NCI-H526 (cell line): ENCODE data around the gene TNS3.
A peak's percentile ranks its signal among the peaks of the same experiment; 100 is the strongest.
"Not testable (repeated sequence)": the region's sequence is repeated elsewhere in the genome, so short reads cannot be mapped to it uniquely, and the experiment has no call there.

Source experiments
- DNase-seq, 2 experiments: peaks; one replicate each; lab custom pipeline; 2025; lab: John Stamatoyannopoulos, UW

TNS3 gene

GRCh38 chr7:47452295-47452694 is 129.6 kb downstream of the TNS3 start:
- no peak for DNase-seq

DNA sequence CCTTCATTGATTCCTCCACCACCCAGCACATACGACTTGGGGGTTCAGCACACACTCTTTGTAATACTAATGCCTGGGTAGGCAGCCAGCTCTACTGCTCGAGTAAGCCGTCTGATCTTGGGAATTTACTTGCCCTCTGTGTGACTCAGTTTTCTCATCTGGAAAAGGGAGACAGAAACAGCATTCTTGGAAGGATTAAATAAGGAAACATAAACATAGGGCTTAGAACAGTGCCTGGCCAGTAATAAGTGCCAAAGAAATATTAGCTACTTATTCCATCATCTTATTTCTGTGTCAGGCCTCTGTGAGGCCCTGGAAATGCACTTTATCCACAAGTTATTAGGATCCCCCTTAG is 130.1 kb downstream of the TNS3 start:
- DNase-seq, result no peak

DNA sequence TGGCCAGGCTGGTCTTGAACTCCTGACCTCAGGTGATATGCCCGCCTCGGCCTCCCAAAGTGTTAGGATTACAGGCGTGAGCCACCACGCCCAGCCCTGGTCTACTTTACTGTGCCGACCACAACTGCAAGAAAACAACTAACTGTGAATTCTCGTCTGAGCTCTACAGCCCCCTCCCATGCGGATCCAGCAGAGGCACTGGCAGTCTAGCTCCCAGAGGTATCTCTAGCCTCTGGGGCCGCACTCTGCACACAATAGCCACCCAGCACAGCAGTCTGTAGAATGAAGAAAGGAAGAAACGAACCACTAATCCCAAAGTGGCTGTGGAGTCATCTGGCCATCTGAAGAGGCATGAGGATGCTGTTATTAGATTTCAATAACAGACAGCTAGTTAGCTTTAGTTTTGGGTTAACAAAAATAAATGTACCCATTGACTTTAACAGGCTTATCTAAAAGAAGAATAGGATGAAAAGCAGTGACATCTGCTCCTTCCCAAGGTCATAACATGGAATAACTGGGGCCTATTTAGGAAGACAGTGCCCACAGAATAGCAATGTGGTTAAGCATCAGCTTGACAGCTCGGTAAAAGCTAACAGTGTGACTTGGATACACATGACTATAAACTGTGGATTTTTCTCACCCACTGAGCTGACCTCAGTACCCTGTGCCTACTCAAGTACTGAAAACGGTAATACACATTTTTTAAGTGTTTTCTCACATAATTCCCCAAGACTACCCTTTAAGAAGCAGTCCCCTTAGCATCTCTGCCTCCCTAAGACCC is 131.9 kb downstream of the TNS3 start:
- DNase-seq, result no peak

GRCh38 chr7:47448971-47449370 is 132.9 kb downstream of the TNS3 start:
- no peak for DNase-seq

DNA sequence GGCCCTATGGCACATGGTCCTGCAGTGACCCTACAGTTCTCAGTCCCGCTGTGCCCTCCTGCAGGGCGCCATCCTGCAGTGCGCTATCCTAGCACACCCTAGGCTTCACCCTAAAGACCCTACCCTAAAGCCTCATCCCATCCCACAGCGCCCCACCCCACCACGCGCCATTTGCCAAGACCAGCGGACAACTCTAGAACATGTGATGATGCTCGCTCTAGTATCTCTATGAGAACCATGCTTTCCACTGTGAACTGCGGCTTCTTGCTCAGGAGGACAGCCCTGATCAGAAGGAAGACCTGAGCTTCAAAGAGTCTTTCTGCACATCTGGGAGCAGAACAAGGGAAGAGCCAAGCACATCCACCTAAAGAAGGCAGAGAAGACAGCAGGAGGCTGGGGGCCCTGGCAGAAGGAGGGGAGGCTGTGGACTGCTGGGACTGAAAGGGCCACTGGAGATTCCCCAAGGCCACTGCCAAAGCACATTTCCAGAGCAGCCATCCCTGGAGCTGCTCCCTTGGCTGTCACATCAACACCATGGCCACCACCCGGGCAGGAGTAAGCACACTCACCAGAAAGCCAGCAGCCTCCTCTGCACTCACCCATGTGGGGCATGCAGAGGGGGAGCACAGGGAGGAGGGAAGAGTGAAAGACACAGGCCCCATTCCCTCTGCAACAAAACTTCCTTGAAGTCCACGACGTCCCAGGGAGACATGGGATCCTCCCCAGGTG is 134.1 kb downstream of the TNS3 start:
- DNase-seq, result no peak

- DNase-seq, result no peak
These were observed 134.9 kb downstream of the TNS3 start for GRCh38 chr7:47446871-47447466.

- no peak for DNase-seq
These were observed 137.4 kb downstream of the TNS3 start for GRCh38 chr7:47444376-47445098.

GRCh38 chr7:47443049-47443448 is 138.9 kb downstream of the TNS3 start:
- DNase-seq, result no peak

- no peak for DNase-seq
These were observed 139.4 kb downstream of the TNS3 start for GRCh38 chr7:47442605-47442865.

GRCh38 chr7:47441796-47442604 is 139.9 kb downstream of the TNS3 start:
- no peak for DNase-seq

GRCh38 chr7:47441048-47441447 is 140.9 kb downstream of the TNS3 start:
- not testable (repeated sequence) for DNase-seq

DNA sequence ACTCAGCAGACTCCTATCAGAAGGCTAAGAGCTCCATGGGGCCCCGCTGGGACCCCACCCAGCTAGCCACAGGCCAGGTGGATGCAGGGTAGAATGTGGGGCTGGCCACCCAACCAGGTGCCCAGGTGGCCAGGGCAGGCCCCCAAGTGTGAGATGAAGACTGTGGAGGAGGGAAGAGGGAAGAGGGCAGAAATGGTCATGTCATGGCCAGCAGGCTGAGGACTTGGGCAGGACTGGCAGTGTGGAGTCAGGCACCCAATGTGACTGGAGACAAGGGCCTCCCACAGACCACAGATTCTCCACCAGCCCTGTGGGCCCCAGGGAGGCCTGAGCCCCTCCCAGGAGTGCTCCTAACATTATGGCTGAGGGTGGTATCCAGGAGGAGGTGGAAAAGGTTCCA is 141.6 kb downstream of the TNS3 start:
- DNase-seq, result no peak

GRCh38 chr7:47439181-47439667 is 142.7 kb downstream of the TNS3 start:
- DNase-seq, result no peak

DNA sequence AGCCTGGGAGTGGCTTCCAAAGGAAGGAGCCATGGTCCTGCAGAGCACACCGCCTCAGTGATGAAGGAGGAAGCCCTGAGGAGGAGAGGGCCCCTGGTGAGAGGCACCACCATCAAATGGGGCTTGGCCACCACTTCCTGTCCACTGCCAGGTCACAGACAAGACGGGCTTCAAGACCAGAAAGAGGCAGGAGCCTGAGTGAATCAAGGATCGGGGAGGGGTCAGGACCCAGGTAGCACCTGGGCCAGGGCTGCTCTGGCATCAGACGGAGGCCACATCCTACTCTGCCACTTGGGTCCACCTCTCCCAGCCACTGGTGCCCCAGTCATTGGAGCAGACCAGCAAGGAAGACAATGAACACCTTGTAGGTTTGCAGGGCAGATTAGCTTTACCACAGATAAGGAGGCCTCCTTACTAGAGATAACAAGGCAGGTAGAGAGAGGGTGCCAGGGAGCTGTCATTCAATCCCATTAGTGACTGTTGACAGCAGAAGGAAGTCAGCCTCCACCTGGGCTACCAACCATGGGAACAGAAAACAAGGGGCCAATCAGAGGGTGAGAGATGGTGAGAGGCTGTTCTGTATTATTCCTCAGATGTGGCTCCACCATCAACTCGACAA is 143.4 kb downstream of the TNS3 start:
- no peak for DNase-seq

GRCh38 chr7:47435889-47436312 is 146.0 kb downstream of the TNS3 start:
- DNase-seq, result peak; percentile 18 to 55

DNA sequence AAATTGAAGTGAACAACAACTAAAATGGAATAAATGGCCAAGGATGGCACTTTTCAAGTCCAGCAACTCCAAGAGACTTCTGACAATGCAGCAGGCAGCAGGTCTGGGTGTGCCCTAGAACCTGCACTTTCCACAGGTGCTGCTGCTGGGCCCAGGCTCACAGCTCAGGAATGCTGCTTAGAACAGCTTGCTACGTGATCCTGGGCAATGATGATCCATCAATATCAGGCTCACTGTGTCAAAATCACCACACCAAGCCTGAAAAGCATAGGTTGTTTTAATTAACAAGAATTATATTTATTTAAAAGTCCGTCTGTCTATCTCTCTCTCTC is 148.4 kb downstream of the TNS3 start:
- DNase-seq, result no peak

DNA sequence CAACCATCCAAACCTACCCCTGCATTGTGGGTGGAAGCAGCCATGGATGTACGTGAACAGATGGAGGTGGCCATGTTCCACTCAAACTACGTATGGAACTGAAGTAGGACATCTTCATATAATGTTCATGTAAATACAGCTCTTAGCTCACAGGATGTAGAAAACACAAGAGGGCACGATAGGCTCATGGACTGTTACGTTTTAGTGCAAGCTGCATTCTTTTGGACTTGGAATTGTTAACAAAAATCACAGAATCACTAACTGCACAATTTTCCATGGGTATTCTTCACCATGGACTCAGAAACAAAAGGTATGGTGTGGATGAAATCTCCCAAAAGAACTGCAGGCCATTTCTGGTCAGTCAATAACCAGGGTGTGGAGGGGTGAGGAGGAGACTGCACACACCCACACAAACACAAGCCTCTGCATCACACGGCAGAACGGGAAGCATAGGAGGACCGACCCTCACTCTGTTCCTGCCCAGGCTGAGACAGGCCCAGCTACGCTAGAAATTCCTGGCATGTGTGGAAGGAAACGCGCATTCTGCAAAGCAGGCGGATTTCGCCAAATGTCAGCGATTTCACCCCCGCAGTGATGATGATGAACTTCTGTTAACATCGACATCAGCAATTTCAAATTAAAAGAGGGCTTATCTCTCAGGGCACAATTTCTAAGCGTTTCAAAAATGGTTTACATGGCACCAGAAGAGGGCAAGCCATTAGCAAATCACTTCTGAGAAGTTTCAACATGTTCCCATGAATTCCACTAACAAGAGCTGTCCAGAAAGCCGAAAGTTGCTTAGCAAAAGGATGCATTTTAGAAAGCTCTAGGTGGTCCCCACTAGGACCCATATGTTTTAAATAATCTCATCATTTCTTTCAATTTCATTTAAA is 149.0 kb downstream of the TNS3 start:
- no peak for DNase-seq

DNA sequence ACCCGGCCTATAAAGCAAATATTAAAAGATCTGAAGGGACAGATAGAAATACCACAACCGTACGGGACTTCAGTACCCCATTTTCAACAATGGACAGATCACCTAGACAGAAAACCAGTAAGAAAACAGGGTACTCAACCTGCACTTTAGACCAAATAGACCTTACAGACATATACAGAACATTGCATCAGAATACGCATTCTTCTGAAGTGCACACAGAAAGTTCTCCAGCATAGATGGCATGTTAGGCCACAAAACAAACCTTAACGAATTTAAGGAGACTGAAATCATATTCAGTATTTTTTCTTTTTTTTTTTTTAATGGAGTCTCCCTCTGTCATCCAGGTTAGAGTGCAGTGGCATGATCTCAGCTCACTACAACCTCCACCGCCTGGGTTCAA is 151.5 kb downstream of the TNS3 start:
- DNase-seq, result no peak

GRCh38 chr7:47428768-47429472 is 153.0 kb downstream of the TNS3 start:
- peak in 1 of 2 experiments; percentile 32 for DNase-seq
